Renal pelvis (tissue), 4 donors: ENCODE results near the gene RASSF8. TPM values are rescaled to one million over a fixed set of nuclear protein-coding genes. Genes with fewer than 3 reads are reported as not detected.

Source experiments
- DNase-seq: peaks from one replicate; pipeline ENCODE4 v3.0.0-alpha.2; 2013
- polyA plus RNA-seq, 3 donors: library from polyadenylated mRNA; unstranded; fragments of 120-200 nt; gene quantifications; one replicate each; pipeline ENCODE4 v1.2.1, GENCODE V29; 2013; ENCODE audit not compliant: insufficient read length in 3 of 3

RASSF8 gene
- polyA plus RNA-seq, 3 donors = 60.1 to 82.9 (median 63.5) TPM

GRCh38 chr12:26026713-26027112 is 68.2 kb downstream of the RASSF8 start:
- no peak for DNase-seq

DNA sequence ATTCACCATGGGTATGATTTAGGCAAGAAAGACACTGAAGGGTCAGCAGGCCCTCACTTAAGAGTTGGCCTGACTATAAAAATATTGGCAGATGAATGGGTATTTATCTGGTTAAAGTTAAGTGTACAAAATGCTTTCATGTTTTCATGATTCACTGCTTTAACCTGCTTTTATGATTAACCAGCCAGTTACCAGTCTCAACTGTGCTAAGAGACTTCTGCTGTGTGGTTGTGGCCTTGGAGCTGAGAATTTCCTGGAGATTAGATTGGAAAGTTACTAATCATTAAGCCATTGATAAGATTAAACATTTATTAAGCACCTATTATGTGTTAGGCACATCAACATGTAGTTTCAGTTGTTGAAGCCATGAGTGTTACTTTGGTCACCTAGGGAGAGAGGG is 68.9 kb downstream of the RASSF8 start:
- peak; percentile 12 for DNase-seq

- peak; percentile 37 for DNase-seq
These were observed 70.7 kb downstream of the RASSF8 start for GRCh38 chr12:26028953-26029735.

- no peak for DNase-seq
These were observed 71.2 kb downstream of the RASSF8 start for GRCh38 chr12:26029736-26030022.

DNA sequence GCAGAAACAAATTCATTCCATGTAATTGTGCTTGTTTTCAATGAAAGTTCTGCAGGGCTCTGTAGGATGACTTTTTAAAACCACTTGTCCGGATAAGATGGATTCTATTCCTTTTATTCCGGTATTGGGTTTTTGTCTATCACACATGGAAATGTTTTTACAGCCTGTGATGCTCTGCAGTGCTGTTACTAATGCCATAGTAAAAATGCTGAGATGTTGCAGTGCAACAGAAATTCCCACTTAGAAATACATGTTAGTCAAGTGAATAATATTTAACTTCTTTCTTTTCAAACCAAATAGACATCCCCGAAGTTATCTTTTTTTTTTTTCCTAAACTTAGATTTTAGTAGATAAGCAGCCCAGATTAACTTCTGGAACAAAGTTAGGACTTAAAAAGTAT is 71.9 kb downstream of the RASSF8 start:
- no peak for DNase-seq

DNA sequence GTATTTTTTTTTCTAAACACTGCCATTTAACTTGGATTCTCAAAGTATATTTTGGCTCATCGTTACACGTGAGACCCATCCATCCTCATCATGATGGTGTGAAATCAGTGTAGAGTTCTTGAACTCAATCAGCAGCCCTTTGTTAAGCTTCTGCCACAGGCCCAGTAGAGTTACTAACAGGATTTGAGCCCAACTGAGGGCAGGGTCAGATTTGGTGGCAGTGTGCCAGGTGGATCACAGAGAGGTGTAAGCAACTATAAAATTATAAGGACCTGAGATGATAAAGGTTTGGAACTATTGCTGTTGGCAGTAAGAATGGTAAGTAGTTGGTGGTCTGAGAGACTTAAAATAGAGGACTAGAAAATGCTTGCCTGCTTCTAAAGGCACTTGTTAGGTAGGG is 72.8 kb downstream of the RASSF8 start:
- DNase-seq = no peak

GRCh38 chr12:26031827-26032226 is 73.3 kb downstream of the RASSF8 start:
- DNase-seq = no peak

GRCh38 chr12:26032290-26032689 is 73.8 kb downstream of the RASSF8 start:
- DNase-seq = no peak

DNA sequence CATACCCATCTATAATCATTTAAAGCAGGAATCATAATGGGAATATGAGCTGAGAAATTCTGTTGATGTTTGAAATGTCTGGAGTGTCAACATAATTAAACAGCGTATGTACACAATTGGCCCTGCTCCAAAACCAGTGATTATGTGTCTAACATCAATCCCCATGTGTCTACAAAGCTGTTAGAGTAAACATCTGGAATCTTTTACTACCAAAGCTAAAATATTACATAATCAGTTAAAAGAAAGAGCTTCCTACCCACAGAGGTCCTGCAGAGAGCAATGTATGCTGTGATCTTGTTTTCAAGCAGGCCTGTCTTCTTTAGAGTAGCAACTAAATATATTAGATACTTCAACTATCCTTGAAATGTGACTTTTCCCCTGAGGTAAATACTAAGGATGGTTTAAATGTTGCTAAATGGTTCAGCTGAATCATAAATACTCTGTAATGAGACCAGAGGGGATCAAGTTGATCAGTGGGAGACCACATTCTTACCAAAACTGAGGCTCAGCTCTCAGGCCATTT is 74.3 kb downstream of the RASSF8 start:
- no peak for DNase-seq

GRCh38 chr12:26034371-26035142 is 76.1 kb downstream of the RASSF8 start:
- DNase-seq = no peak

DNA sequence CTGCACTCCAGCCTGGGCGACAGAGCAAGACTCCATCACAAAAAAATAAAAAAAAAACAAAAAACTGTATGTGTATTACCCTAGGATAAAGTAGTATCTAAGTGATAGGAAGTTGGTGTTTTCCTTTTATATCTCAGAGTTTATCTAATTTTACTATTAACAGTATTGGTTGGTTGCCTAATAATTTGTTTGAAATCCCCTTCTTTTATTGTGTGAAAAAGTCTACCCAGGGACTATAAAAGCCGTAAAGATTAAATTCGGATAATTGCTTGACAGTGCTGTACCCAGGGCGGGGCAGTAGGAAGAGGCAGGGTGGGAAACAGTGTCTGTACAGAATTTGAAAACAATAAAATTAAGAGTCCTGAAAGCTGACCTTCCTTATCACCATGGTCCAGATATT is 78.4 kb downstream of the RASSF8 start:
- no peak for DNase-seq

GRCh38 chr12:26037615-26038220 is 79.2 kb downstream of the RASSF8 start:
- DNase-seq = no peak

- DNase-seq = no peak
These were observed 84.2 kb downstream of the RASSF8 start for GRCh38 chr12:26042645-26043044.

DNA sequence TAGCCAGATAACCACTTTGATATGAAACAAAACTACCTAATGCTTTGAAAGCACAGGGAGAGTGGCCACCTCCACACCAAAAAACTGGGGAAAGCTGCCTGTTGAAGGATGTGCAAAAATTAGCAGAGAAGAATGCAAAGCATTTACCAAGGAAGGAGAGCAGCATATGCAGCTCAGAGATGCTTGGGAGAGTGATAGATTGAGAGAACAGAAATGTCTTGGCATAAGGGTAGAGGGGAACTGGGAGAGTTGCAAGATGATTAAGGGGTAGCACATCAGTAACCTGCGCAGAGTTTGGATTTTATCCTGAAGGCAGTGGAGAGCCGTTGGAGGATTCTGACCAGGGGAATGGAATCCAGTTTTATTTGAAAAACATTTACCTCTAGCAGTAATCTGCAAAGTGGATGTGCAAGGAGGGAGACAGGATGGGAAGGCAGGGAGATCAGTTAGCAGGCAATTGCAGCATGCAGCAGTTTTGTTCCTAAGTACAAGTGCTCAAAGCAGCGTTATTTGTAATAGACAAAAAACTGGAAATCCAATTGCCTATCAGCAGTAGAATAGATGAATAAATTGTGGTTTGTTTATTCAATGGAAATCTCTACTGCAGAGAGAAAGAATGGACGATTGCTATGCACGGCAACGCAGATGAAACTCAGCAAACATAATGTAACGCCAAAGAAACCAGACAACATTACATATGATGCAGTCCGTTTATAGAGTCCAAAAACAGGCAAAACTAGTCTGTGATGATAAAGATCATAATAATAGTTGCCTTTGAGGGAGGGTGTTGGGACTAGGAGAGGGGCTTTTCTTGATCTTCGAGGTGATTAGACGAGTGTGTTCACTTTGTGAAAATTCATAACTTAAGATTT is 84.9 kb downstream of the RASSF8 start:
- DNase-seq = no peak

DNA sequence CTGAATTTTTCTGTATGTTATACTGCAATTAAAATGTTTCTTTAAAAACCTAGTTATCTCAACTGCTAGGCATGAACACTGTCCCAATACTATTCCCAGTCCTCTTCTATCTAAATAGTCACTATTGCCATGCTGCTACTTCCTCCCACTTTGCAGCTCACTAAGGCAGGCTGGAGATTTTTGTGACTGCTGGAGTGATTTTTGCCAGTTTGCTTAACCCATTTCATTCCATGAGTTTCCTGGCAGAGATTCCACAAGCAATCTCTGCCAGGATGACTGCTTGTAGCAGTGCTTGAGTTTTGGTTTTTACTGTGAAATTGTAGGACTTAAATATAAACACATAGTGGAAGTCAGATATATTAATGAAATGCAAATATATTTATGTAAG is 85.5 kb downstream of the RASSF8 start:
- no peak for DNase-seq

DNA sequence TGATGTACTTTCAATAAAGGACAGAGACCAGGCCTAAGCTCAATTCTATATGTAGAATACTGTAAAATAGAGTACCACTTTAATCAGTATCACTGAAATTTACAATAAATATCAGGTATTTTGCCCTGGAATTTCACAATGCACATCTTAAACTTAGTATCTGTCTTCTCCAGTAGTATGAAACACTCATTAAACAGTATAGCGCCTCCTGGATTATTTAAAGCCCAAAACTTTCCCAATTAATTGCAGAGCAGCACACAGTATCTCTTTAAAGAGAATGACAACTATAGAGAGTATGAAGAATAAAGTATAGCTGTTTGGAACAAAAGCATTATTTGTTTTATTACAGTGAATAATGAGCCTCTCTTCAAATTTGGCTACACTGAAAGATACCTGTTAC is 86.1 kb downstream of the RASSF8 start:
- no peak for DNase-seq

GRCh38 chr12:26046203-26046602 is 87.7 kb downstream of the RASSF8 start:
- DNase-seq = no peak

GRCh38 chr12:26046906-26047305 is 88.4 kb downstream of the RASSF8 start:
- no peak for DNase-seq

GRCh38 chr12:26047401-26048226 is 89.1 kb downstream of the RASSF8 start:
- no peak for DNase-seq

- DNase-seq = no peak
These were observed 94.2 kb downstream of the RASSF8 start for GRCh38 chr12:26052652-26053051.

DNA sequence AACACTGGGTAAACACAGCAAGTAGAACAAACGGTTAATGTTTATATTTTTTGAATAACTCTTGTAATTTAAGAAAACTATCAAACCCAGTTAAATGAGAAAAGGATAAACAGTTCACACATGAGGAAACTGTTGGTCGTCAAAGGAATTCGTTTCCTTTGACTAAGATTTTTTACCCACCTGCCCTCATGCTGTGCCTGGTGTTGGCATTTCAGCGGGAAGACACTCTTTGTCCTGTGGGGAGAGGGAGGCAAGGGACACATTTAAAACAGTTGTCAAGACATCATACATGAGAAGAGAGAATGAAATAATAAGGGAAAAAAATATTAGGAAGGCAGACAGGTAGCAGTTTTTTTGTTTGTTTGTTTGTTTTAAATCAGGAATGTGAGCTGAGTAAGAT is 95.9 kb downstream of the RASSF8 start:
- no peak for DNase-seq
